DMS153 treated with DMSO at 0.1 percent for 48 hours (cell line): ENCODE data around the gene RTN1.

ENCODE experiments used
- DNase-seq: peaks from one replicate; lab custom pipeline; 2025; ENCODE audit not compliant: unreplicated experiment; lab: John Stamatoyannopoulos, UW

The RTN1 gene

DNA sequence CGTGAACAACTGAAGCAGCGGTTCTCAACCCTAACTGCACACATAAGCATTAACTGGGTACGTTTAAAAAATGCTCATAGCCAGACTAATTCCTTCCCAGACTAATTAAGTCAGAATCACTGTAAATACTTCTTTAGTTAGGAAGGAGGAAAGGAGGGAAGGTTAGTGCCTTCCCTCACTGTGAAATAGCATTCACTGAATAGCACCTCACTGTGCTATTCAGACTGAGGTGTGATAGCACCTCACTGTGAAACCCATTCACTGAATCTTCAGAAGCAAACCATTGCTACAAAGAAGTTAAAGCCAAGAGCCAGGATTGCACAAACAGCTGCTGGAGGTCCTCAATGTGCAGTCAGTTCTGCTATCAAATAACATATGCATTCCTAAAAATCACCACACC, 58.8 kb downstream of the RTN1 start:
- DNase-seq, result no peak

DNA sequence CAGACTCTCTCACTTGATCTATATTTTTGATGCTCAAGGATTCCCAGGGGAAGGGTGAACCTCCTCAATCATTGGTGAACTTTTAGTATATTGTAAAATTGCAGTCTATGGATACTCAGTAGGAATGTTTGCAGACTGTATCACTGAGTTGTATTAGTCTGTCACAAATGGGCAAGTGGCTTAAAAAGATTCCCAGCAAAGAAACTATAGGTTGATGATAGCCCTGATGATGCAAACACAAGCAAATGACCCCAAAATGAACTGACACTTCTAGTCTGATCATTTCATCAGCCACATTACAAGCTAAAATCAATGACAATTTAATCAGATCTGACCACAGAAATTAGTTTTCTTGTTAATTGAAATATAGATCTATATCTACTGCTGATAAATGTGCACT, 59.5 kb downstream of the RTN1 start:
- DNase-seq, result no peak

DNA sequence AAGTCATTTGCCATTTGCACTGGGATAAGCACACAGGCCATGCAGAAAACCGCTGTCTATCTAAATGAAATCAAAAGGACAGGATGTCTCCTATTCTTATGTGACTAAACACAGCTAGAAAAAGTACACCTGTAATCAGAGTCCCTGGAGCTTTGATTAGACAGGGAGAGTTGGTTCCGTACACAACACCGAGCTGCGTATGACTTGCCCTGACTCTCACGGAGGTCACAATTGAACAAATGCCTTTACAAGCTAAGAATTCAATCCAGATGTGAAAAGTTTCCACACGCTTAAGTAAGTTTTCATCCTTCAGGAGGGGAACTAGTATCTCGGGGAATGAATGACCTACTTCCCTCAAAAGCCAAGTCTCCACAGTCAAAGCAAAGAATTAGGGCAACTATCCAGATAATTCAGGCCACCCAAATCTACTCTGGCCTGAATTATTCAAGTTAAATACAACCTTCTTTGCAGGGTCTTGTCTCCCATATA, 67.5 kb downstream of the RTN1 start:
- no peak for DNase-seq

- DNase-seq, result no peak
Observed at GRCh38 chr14:59788176-59788575, 82.4 kb downstream of the RTN1 start.

- no peak for DNase-seq
Observed at GRCh38 chr14:59787045-59787674, 83.4 kb downstream of the RTN1 start.

- no peak for DNase-seq
Observed at GRCh38 chr14:59785629-59786028, 84.9 kb downstream of the RTN1 start.

DNA sequence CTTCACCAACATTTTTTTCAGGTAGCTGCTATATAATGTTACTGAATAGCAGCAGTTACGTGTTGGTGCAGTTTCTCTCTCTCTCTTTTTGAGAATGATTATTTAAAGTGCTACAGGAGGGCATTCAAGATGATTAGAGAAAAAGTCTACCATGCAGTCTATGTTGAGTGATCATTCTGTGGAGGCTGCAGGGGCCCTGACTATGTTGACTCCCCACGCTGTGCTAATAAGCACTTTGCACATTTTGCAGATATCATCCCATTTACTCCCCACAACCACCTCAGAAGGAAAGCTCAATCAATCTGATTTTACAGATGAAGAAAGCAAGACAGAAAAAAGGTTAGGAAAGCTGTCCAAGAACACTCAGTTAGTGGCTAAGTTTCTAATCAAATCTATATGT, 87.8 kb downstream of the RTN1 start:
- DNase-seq, result no peak

DNA sequence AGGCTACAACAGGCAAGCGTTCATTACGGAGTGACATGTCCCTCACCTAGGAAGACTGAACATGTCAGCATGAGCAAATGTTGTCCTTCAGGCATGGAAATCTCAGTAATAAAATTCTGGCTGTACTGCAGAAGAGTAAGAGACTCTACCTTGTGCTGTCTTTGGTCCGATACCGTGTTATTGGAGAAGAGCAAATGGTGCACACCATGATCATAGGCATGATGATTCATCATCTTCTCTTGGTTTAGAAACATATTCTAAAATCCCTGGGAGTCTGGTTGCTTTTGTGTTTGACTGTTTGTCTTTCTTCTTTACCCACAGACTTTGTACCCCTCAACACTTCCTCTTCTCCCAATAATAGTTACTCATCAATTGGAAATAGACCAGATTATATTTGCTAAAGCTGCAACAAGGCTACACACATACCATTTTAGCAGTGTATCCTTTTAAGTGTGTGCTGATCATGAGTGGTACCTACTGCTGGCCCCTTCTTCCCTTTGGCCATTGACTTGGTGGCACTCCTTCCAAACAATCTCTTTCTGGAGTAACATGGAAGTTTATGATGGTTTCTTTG, 93.5 kb downstream of the RTN1 start:
- DNase-seq, result no peak

- DNase-seq, result no peak
Observed at GRCh38 chr14:59776468-59776867, 94.1 kb downstream of the RTN1 start.

DNA sequence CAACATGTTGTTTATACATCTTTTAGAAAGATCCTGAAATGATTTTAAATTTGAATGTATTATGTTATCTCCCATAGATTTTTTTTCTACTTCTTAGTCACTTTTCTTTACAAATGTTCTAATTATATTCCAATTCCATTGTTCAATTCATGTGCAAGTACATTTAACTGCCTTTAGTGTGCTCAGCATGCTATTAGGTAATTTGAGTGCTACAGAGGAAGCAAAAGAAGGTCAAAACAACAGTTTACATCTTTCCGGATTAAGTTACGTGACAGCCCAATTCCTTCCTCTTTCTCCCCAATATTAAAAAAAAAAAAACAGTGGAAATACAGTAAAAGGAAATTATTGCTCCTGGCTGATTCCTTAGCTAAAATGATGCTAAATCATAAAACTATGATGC, 98.3 kb downstream of the RTN1 start:
- DNase-seq, result no peak

- peak; percentile 49 for DNase-seq
Observed at GRCh38 chr14:59771577-59771976, 99.0 kb downstream of the RTN1 start.

DNA sequence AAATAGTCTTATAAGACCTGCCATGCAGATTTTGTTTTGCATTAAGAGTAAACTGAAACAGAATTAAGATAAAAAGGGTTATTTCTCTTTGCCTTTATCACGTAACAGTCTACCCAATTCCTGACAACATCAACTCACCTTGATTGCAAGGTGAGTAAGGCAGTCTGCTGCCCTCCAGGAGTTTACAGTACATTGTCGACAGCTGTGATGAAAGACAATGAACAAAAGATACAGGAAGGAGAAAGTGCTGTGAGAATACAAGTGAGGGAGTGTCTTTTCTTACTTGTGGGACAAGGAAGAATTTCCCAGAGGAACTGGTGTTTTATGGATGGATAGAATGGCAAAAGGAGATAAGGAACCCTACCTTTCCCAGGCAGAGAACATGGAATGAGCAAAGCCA, 101.0 kb downstream of the RTN1 start:
- no peak for DNase-seq

DNA sequence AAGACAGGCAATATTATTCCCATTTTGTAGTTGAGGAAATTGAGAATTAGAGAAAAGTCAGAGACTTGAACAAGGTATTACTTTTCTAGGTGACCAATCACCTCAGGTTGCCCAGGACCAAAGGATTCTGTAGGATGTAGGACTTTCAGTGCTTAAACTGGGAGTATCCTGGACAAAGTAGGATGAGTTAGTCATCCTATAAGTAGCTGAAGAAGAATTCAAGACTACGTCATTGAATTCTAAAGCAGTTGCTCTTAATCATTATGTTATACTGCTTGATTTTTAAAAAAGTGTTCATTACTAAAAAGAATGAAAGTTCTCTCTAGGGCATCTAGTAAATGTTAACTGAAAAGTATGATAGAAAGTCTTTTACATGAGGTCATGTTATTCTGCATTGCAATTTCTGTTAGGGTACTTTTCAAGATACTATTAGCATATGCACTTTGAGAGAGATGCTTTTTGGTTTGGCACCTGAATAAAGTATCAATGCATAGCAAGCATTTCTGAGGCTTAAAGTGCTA, 101.7 kb downstream of the RTN1 start:
- no peak for DNase-seq

GRCh38 chr14:59761851-59762250, 108.7 kb downstream of the RTN1 start:
- DNase-seq, result no peak

DNA sequence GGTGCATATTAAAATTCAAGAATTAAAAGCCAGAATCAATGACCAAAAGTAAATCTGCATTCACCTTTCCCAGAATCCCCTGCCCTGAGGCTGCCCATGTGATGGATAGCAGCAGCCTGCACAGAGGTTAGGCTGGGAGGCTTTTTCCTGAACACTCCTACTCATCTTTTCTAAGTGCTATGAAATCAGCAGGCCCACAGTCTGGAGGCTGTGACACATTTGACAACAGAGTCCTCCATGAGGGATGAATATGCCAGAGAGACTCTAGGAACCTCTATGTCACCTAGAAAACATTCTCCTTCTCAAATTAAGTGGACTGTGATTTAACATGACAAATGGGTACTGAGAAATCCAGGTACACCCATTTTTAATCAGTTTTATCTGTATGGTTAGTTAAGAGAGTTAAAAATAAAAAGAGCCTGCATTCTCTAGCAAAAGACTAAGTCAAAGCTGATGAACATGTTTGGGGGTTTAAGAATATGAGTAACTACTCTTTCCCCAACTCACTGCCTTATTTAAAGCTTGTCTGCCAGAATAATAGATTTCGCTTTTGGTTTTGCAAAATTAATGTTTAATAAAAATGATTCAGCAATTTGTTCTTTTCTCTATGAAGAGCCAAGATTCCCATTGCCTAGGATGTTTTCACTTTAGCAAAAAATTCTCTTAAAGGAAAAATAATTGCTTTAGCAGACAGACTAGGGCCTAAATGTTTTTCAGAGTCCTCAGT, 115.0 kb downstream of the RTN1 start:
- DNase-seq, result no peak

DNA sequence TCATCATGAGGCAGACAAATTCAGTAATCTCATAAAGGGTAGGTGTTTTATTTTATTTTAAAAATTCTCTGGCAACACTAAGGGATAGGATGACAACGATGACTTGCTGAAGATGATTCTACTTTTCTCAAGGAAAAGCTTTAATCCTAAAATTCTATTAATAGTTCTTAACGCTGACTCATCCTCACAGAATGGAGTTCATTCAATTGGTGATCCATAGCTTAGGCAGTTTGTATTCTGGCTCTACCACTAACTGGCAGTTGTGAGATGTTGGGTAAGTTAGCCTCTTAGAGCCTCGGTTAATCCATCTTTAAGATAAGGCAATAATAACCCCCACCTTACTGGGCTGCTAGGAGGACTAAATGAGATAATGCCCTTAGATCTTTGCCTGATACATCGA, 116.3 kb downstream of the RTN1 start:
- no peak for DNase-seq

- no peak for DNase-seq
Observed at GRCh38 chr14:59753512-59753911, 117.1 kb downstream of the RTN1 start.

- no peak for DNase-seq
Observed at GRCh38 chr14:59751578-59751977, 119.0 kb downstream of the RTN1 start.

DNA sequence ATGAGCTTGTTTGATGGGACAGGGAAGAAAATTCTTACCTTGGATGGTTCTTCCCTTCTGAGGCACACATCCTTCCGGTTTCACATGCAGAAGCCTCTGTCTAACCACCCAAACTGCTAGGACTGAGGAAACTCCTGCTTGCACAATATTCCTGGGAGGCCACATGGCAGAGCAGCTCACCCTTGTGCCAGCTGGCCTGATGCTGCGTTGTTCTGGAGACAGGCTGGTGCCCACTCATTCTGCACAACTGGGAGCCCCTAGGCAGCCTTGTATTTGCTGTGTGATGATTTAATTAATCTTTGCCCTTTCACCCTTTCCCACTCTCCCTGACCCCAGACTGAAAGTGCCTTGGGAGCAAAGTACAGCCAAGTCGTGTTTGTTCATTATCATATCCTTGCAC, 130.8 kb downstream of the RTN1 start:
- DNase-seq, result no peak

DNA sequence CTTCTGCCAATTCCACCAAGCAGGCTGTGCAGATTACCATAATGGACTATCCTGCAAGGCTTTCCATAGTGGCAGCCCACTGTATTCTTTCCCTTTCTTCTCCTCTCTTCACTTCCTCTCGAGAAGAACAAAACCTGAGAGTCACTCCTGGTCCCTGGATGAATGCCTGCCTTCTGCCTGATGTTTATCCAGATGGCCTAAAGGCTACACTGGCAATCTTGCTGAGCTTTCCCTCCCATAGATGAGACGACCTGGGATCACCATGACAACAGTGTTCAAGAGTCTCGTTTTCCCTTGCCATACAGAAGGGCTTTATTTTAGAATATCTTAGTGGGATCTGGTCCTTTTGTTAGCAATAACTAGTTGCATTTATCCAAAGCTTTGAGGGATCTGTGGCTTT, 142.3 kb downstream of the RTN1 start:
- DNase-seq, result no peak

GRCh38 chr14:59727073-59727661, 143.4 kb downstream of the RTN1 start:
- no peak for DNase-seq

- DNase-seq, result no peak
Observed at GRCh38 chr14:59711080-59711479, 159.5 kb downstream of the RTN1 start.
